Vagina (tissue), 2 donors: Measurements from ENCODE around the gene CPAMD8. TPM values are rescaled to one million over a fixed set of nuclear protein-coding genes. Genes with fewer than 3 reads are reported as not detected.
A peak's percentile ranks its signal among the peaks of the same experiment; 100 is the strongest.

Experiments
- DNase-seq, 2 donors: peaks; one replicate each; pipeline ENCODE4 v3.0.0-alpha.2; 2017; ENCODE audit errors: extremely low spot score in 2 of 2
- H3K27ac ChIP-seq: fragments of 200-600 bp; sonication (generic); one replicate; pipeline ENCODE4 v1.5.1; 2019
- H3K27me3 ChIP-seq: fragments of 200-600 bp; sonication (generic); one replicate; pipeline ENCODE4 v1.5.1; 2019
- H3K36me3 ChIP-seq, 2 donors: fragments of 200-600 bp; sonication (generic); one replicate each; pipeline ENCODE4 v1.5.1; 2017 to 2019
- H3K4me1 ChIP-seq: fragments of 200-600 bp; sonication (generic); one replicate; pipeline ENCODE4 v1.5.1; 2019
- H3K4me3 ChIP-seq, 2 donors: fragments of 200-600 bp; sonication (generic); 1 replicate in 1 of 2; 2 replicates in 1 of 2; pipeline ENCODE4 v1.5.1; 2016 to 2019
- H3K9me3 ChIP-seq: fragments of 200-600 bp; sonication (generic); one replicate; pipeline ENCODE4 v1.5.1; 2019
- POLR2A ChIP-seq, 2 donors: fragments of 450-650 bp; IDR thresholded peaks; one replicate each; pipeline ENCODE4 v1.6.1; 2017; ENCODE audit warnings: antibody characterized with exemption in 2 of 2, mild to moderate bottlenecking in 2 of 2, moderate library complexity in 2 of 2
- POLR2AphosphoS5 ChIP-seq, 2 donors: sonication (generic); formaldehyde crosslinking; IDR thresholded peaks; one replicate each; pipeline ENCODE4 v1.9.0; 2017; ENCODE audit warnings: antibody characterized with exemption in 2 of 2, mild to moderate bottlenecking in 2 of 2, low read depth in 1 of 2; ENCODE audit not compliant: insufficient read depth in 1 of 2
- intact Hi-C: fragments of 100-400 bp; cut with DNase I; formaldehyde crosslinking; loops from one replicate; pipeline ENCODE4 v1.15.1; 2023
- total RNA-seq: library from RNA; depleted of rRNA; stranded (reverse); fragments of >200 nt; gene quantifications from one replicate; pipeline ENCODE4 v1.2.3, GENCODE V29; 2016
- TF ChIP-seq, protein P1 (sequence below), 3 experiments: fragments of 450-650 bp in 2 of 3; fragments of 200-600 bp in 1 of 3; sonication (generic) in 1 of 3; IDR thresholded peaks; one replicate each; pipeline ENCODE4 v1.5.1; 2017 to 2019; ENCODE audit warnings: antibody characterized with exemption in 3 of 3, mild to moderate bottlenecking in 2 of 3, moderate library complexity in 2 of 3

Gene CPAMD8
- total RNA-seq, 1 donor from 2014 or later: 16.0 TPM

DNA sequence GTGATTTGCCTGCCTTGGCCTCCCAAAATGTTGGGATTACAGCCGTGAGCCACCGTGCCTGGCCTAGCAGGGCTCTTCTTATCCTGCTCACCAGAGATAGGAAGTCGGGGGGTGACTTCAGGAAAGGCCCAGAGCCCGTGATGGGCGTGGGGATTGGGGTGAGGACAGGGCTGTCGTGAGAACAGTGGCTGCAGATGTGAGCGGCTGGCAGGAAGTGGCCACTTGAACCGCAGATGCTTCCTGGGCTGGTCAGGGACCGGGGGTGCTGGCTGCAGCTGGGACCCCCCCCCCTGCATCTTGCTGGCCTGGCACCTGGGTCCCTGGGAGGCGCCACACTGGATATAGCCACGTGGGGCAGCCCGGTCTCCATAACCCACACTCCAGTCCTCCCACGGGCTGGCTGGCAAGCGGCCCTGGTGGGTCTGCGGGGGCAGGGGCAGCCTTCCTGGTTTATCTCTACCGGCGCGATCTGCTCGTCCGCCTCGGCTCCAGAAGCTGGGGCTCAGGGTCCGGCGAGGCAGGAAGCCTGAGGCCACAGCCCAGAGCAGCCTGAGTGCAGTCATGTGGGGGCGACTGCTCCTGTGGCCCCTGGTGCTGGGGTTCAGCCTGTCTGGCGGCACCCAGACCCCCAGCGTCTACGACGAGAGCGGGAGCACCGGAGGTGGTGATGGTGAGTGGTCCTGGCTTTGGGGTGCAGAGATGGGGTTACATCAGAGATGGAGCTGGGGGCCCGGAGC, 137.8 kb downstream of the CPAMD8 start, which contains the start of gene F2RL3:
F2RL3 (plus strand) TSS at position 371 of the 737 bp plus-strand sequence; CDS start at position 562, 191 bp downstream.
- intact Hi-C loops: no loop called here
- H3K36me3 ChIP-seq: no peaks in the 10 kb centered on the region
- TF ChIP-seq, protein P1, sequence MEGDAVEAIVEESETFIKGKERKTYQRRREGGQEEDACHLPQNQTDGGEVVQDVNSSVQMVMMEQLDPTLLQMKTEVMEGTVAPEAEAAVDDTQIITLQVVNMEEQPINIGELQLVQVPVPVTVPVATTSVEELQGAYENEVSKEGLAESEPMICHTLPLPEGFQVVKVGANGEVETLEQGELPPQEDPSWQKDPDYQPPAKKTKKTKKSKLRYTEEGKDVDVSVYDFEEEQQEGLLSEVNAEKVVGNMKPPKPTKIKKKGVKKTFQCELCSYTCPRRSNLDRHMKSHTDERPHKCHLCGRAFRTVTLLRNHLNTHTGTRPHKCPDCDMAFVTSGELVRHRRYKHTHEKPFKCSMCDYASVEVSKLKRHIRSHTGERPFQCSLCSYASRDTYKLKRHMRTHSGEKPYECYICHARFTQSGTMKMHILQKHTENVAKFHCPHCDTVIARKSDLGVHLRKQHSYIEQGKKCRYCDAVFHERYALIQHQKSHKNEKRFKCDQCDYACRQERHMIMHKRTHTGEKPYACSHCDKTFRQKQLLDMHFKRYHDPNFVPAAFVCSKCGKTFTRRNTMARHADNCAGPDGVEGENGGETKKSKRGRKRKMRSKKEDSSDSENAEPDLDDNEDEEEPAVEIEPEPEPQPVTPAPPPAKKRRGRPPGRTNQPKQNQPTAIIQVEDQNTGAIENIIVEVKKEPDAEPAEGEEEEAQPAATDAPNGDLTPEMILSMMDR (IDR thresholded peaks at IDR 0.05): no peak
- TF ChIP-seq POLR2A (IDR thresholded peaks at IDR 0.05): no peak
- TF ChIP-seq POLR2AphosphoS5 (IDR thresholded peaks at IDR 0.05; ENCODE audit: insufficient read depth in 1 of 2, low read depth in 1 of 2): peak in 1 of 2 donors; percentile 64
- H3K27me3 ChIP-seq: no peaks in the 10 kb centered on the region
- no peaks in the 10 kb centered on the region for H3K9me3 ChIP-seq
- DNase-seq: no peak
- peak within 1 kb of the TSS in 1 of 2 donors; percentile 37 for H3K4me3 ChIP-seq
- peak within 1 kb of the TSS; percentile 27 for H3K27ac ChIP-seq
- peaks cover 21% of the 10 kb centered on the region for H3K4me1 ChIP-seq

- Histone ChIP-seq H3K4me1 (peaks cover 21% of the 10 kb centered on the region), H3K4me3 (no peak overlapping the region), H3K27ac (peak overlapping the region; percentile 27), H3K9me3 (peaks cover 4% of the 10 kb centered on the region), H3K36me3 (no peaks in the 10 kb centered on the region), H3K27me3 (no peaks in the 10 kb centered on the region)
- DNase-seq: no peak
- TF ChIP-seq, protein P1 (IDR thresholded peaks at IDR 0.05): no peak
- TF ChIP-seq POLR2AphosphoS5 (IDR thresholded peaks at IDR 0.05; ENCODE audit: insufficient read depth in 1 of 2, low read depth in 1 of 2) (no peak), POLR2A (IDR thresholded peaks at IDR 0.05) (no peak)
- intact Hi-C loops: no loop called here
Observed at GRCh38 chr19:16887353-16888265, 139.0 kb downstream of the CPAMD8 start.

- Histone ChIP-seq H3K36me3 (no peaks in the 10 kb centered on the region), H3K4me1 (peaks cover 21% of the 10 kb centered on the region), H3K4me3 (no peak overlapping the region), H3K9me3 (peaks cover 10% of the 10 kb centered on the region), H3K27me3 (no peaks in the 10 kb centered on the region), H3K27ac (no peak overlapping the region)
- no peak for DNase-seq
- TF ChIP-seq, protein P1 (IDR thresholded peaks at IDR 0.05): no peak
- peak; percentile 82 to 85 for TF ChIP-seq POLR2AphosphoS5 (IDR thresholded peaks at IDR 0.05; ENCODE audit: insufficient read depth in 1 of 2, low read depth in 1 of 2)
- intact Hi-C loops: no loop called here
Observed at GRCh38 chr19:16886305-16886880, 140.2 kb downstream of the CPAMD8 start.

DNA sequence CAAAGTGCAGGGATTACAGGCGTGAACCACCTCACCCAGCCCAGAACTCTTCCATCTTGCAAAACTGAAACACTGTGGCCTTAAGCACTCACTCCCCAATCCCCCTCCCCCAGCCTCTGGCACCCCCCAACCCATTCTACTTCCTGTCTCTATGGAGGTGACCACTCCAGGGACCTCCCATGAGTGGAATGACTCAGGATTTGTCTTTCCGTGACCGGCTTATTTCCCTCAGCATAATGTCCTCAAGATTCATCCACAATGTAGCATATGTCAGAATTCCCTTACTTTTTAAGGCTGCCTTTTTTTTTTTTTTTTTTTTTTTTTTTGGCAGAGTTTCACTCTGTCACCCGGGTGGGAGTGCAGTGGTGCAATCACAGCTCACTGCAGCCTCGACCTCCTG, 141.4 kb downstream of the CPAMD8 start:
- TF ChIP-seq POLR2AphosphoS5 (IDR thresholded peaks at IDR 0.05; ENCODE audit: insufficient read depth in 1 of 2, low read depth in 1 of 2): no peak
- H3K27ac ChIP-seq: no peak overlapping the region
- DNase-seq: no peak

GRCh38 chr19:16883522-16883921, 143.1 kb downstream of the CPAMD8 start:
- H3K27ac ChIP-seq: no peak overlapping the region
- H3K4me1 ChIP-seq: peaks cover 11% of the 10 kb centered on the region
- no peak for DNase-seq
- H3K4me3 ChIP-seq: no peak overlapping the region
- H3K9me3 ChIP-seq: peaks cover 10% of the 10 kb centered on the region
- peaks cover 0 to 22% of the 10 kb centered on the region in 2 donors for H3K36me3 ChIP-seq
- TF ChIP-seq, protein P1 (IDR thresholded peaks at IDR 0.05): no peak
- TF ChIP-seq POLR2AphosphoS5 (IDR thresholded peaks at IDR 0.05; ENCODE audit: insufficient read depth in 1 of 2, low read depth in 1 of 2) (no peak), POLR2A (IDR thresholded peaks at IDR 0.05) (no peak)
- no peaks in the 10 kb centered on the region for H3K27me3 ChIP-seq
- intact Hi-C loops: no loop called here

More for the DNA sequence above, 141.4 kb downstream of the CPAMD8 start:
- Histone ChIP-seq H3K4me1 (peaks cover 21% of the 10 kb centered on the region), H3K4me3 (no peak overlapping the region), H3K27me3 (no peaks in the 10 kb centered on the region), H3K36me3 (peaks cover 0 to 6% of the 10 kb centered on the region in 2 donors), H3K9me3 (peaks cover 10% of the 10 kb centered on the region)
- intact Hi-C loops: no loop called here
